T-helper 1 cell (primary cell): ENCODE measurements around the gene DNMT3A.

ENCODE experiments used
- DNase-seq, 5 donors: peaks; one replicate each; pipeline ENCODE4 v3.0.0-alpha.2; 2012 to 2020

Gene DNMT3A

GRCh38 chr2:25342372-25343186, 854 bp upstream of the DNMT3A start:
- peak; percentile 65 to 79 (median 77) for DNase-seq

DNA sequence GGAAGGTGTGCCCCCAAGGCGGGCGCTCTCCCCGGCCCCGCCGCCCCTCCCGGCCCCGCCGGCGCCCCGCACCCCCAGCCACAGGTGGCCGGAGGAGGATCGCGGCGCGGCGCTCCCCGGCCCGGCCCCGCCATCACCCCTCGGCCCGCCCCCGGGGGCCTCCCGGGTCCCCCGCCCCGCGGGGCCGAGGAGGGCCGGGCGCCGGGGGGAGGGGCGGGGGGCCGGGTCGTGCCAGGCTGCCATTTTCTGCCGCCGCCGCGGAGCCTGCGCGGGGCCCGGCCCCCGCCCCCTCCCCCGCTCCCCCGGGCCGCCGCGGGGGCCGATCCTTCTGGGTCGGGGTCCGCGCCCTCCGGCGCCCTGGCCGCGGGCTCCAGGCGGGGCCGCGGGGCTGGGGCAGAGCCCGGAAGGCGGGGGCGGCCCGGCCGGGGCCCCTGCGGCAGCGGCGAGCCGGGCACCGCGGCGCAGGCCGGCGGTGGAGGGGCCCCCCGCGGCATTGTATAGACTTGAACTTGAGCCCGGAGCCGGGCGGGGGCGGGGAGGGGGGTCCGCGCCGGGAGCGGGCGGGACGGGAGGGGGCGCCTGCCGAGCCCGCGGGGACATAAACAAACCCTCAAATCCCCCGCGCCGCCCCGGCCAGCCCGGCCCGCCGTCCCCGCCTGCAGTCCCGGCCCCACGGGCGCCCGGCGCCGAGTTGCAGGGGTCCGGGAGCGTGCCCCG, 556 bp downstream of the DNMT3A start:
- peak in 1 of 5 donors; percentile 37 for DNase-seq

GRCh38 chr2:25340181-25340921, 1.4 kb downstream of the DNMT3A start:
- peak in 1 of 5 donors; percentile 28 for DNase-seq

DNA sequence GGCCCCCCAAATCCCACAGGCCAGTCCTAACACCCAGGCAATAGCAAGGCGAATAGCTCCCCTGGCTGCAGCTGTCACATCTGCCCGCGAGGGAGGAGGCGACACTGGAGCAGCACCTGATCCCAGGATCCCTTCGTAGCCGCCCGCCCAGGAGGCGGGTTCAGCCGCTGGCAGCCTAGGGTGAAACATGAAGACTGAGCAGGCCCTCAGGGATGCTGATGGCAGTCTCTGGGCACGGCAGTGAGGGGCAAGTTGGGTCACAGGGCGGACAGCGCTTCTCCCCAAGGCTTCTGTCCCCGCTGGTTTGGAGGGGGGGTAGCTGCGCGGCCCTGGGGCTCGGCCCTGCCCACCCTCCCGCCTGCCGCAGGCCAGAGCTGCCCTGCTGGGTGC, 1.9 kb downstream of the DNMT3A start:
- DNase-seq = no peak

DNA sequence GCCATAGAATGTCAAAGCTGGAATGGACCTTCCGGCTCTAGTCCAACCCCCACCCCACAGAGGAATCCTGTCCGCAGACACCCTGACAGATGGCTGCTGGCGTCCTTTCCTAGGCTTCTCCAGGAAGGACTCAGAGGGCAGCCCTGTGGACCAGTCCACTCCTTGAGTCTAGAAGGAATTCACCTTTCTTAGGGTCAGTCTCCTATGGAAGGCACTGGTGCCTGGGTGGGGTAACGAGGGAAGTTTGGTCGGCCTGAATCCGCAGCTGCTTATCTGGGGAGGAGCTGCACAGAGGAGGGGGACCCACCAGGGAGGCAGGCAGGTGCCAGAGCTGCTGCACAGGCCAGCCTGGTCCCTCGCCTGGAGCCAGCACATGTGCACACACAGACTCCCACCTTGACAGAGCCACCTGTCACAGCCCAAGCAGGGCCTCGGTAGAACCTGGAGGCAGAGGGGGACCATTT, 2.5 kb downstream of the DNMT3A start:
- no peak for DNase-seq

DNA sequence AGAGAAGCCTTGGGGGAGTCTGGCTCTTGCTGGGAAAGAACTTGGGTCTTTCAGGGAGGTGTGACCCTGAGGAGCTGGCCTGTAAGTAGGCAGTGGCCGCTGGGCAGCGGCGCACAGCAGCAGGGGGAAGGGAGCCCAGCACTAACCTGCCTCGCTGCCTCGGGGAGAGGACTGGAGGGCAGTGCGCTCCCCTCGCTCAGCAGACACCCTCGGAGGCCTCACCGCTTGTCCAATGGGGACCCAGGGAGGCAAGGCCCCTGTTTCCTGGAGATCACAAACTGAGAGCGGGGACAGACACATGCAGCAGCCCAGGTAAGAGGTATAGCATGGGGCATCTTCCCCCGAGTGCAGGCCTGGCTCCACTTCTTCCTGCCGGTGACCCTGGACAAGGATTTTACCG, 3.3 kb downstream of the DNMT3A start:
- DNase-seq = no peak

DNA sequence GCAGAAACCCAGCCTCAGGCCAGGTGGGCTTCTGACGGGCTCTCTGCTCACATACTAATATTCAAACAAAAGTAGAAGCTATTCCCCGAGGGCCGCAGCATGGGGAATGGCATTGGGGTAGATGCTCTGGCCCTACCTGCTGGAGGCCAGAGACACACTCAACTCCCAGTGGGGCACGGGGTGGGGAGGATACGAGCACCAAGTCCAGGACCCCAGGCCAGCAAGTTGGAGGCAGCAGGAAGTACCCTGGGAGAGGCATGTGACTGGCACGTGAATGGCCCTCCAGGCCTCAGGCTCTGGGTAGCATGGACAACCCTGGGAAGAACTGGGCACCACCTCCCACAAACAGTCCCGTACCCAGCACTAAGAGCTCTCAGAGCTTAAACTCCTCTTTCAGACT, 3.8 kb downstream of the DNMT3A start:
- no peak for DNase-seq

DNA sequence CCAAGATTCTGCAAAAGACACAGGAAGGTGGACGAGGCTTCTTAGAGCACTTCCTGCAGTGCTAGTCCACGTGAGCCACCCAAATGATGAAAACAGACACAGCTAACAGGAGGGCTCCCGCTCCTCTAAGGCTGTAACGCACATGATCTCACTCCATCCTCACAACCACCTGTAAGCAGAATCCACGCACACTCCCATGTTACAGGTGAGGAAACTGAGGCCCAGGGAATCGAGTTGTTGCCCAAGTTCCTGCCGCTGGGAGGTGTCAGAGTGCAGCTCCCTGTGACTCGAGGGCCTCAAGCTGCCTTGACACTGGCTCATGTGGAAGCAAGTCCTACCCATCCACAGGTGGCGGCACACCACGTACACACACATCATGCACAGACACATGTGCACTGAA, 4.4 kb downstream of the DNMT3A start:
- no peak for DNase-seq

DNA sequence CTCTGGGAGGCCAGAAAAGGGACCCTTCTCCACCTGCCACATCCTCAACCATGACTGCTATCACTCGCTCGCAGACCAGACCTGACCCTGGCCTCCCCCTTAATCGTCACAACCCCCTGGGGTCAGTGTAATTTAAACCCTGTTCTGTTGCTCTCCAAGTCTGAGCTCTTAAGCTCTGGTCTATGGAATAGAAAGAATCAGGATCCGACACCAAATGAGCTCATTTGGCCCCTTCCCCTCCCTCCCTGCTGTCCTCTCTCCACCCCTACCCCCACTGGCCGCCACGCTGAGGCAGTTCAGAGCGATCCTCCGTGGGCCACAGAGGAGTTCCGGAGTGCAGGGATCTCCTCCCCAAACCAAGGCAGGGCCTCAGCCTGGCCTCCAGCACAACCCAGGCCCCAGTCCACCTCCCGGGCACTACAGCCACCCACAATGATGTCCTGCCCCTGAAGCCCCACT, 5.3 kb downstream of the DNMT3A start:
- no peak for DNase-seq

GRCh38 chr2:25335971-25336370, 5.8 kb downstream of the DNMT3A start:
- no peak for DNase-seq

GRCh38 chr2:25335204-25335603, 6.5 kb downstream of the DNMT3A start:
- DNase-seq = no peak

DNA sequence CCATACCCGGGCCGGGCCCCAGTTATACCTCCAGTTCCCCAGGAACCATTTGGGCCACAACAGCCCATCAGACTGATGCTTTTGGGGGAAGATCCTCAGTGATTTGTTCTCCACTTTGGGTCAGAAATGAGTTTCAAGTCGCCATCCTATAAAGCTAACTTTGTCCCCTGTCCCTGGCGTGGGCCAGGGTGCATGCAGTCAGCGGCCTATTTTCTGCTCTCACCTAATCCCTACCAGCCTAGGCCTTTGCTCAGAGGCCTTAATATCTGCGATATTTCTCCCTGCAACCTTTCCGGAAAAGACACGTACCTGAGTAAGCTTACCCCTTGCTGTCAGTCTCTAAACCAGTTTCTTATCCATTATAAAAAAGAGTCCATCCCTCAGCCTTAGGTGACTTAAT, 7.2 kb downstream of the DNMT3A start:
- DNase-seq = no peak

DNA sequence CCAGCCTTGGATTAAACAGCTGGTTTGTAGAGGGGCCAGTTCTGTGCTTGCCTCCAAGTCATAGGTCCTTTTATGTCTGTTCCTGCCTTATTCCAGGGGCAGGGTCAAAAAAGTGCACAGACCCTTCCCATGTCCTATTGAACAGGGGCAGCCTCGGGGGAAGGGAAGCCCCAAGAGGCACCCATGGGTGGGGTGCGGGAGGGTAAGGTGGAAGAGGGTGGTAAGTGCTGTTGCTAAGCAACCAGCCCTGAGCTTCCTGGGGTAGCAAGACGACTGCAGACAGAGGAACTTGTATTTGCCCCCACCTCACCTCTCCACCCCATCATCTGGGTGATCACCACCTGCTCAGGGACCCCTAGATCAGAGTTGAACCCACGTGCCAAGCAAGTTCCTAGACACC, 7.7 kb downstream of the DNMT3A start:
- no peak for DNase-seq

DNA sequence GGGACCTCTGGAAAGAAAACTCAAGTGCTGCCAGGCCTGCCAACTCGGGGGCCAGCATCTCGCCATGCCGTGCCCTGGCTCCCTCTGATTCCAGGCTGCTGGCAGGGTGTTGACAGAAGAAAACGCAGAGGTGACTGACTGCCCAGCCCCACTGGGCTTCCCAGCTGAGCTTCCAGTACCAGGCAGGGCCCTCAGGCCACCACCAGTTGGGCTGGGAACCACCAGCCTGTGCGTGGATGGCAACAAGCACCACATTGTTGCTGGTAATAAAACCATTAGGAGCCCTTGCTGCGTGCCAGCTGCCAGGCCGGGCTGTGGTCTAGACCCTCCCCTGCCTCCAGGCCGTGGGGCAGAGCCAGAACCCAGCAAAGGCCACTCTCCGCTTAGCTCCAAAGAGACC, 9.2 kb downstream of the DNMT3A start:
- DNase-seq = no peak

DNA sequence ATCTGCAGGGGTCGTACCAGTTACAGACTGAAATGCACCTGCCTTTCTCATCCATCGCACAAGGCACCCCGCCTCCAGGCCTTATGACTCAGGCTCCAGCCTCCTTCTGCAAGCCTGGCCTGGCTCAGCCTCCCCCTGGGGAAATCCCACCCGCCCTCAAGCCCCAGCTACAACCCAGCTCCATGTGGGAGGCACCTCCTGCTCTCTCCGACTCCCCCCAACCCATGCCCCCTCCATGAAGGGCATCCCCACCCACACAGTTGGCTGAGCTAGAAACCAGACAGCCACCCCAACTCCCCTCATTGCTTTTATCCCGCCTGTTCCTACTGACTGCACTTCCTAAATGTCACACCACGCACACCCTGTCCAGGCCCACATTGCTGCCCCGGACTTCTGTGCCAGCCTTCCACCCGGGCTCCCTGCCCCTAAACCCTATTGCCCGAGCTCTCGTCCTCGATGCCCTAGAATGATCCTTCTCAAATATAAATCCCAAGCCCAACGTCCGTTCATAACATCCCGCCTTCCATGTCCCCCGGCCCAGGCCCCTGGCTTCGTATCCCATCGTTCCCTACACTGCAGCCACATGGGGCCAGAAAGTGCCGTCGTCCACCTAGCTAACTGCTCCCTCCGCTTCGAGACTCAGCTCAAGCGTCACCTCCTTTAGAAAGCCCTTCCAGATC, 9.9 kb downstream of the DNMT3A start:
- no peak for DNase-seq

- no peak for DNase-seq
Observed at GRCh38 chr2:25330937-25331336, 10.8 kb downstream of the DNMT3A start.

DNA sequence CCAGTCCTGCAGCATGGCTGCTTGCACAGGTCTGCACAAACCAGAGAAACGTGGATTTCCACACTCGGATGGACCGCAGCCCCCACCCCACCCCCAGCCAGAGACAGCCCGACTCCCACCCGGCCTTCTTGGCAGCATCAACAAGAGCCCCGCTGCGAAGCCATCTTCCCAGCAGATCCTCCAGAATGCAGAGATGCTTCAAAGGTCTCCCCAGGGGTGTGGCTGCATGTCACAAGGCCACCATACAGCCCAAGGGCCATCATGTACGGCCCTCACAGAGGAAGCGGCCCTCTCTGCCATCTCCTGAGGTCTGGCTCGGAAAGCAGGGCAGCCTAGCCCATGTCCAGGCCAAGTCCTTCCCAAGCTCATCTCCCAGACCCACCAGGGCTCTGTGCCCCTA, 11.5 kb downstream of the DNMT3A start:
- no peak for DNase-seq

DNA sequence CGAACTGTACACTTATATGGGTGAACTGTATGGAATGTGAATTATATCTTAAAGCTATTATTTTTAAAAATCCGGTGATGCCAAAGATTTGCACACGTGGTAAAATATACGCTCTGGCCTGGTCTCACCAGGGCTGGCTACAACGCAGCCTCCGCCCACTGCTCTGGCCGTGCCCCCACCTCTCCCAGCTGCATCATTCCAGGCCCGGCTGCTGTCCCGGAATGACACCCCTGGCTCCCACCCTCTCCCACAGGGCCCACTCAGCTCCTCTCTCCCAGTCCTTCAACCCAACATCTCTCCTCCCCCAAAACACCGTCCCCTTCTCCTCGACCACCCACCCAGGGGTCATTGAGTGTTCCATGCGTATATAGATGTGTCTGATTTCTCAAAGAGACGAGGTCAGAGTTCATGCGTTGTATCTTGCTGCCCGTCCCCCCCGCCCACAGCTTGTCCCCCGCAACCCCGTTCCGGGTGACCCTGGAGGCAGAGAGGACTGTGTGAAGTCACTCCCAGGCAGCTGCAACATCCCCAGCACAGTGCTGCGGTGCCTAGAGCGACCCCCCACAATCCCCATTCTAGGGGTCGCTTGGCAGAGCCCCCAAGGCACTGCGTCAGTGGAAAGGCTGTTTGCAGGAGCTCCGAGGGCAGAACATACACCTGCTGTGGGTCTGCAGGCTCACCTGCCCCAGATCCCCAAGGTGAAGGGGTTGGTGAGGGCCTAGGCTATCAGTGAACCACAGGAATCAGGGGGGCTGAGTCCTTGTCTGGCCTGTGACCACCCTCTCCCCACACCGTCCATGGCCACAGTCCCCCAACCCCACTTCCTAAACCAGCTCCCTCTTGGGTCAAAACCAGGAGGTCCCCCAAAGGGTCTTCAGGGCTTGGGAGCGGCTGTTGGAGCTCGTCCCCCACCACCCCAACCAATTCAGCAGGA, 13.3 kb downstream of the DNMT3A start:
- no peak for DNase-seq

GRCh38 chr2:25326326-25327013, 15.3 kb downstream of the DNMT3A start:
- DNase-seq = no peak

GRCh38 chr2:25324905-25325592, 16.7 kb downstream of the DNMT3A start:
- DNase-seq = no peak
